Liver (tissue), 9 donors: Measurements from ENCODE around the gene ZNF296. TPM values are rescaled to one million over a fixed set of nuclear protein-coding genes. Genes with fewer than 3 reads are reported as not detected.

Experiments used
- DNase-seq: peaks from one replicate; pipeline ENCODE4 v3.0.0-alpha.2; 2017; ENCODE audit warnings: low spot score
- H3K27ac ChIP-seq, 2 donors: one replicate each; pipeline ENCODE4 v1.7.0; 2013; ENCODE audit warnings: inconsistent platforms in 2 of 2, low read length in 2 of 2, control low read depth in 1 of 2, low read depth in 1 of 2, mild to moderate bottlenecking in 1 of 2
- H3K27me3 ChIP-seq, 4 donors: one replicate each; pipeline versions ENCODE4 v1.6.1 to v1.7.0; 2013; ENCODE audit warnings: low read length in 3 of 4, inconsistent platforms in 1 of 4, mild to moderate bottlenecking in 1 of 4, moderate library complexity in 1 of 4; ENCODE audit not compliant: control insufficient read depth in 4 of 4, insufficient read depth in 4 of 4
- H3K36me3 ChIP-seq, 4 donors: one replicate each; pipeline versions ENCODE4 v1.6.1 to v1.7.0; 2013; ENCODE audit warnings: low read length in 3 of 4, mild to moderate bottlenecking in 3 of 4, low read depth in 1 of 4, moderate library complexity in 1 of 4; ENCODE audit not compliant: control insufficient read depth in 4 of 4, insufficient read depth in 3 of 4
- H3K4me1 ChIP-seq, 4 donors: one replicate each; pipeline versions ENCODE4 v1.6.1 to v1.7.0; 2013; ENCODE audit warnings: low read length in 3 of 4, mild to moderate bottlenecking in 3 of 4, moderate library complexity in 1 of 4; ENCODE audit not compliant: control insufficient read depth in 4 of 4, insufficient read depth in 4 of 4
- H3K4me3 ChIP-seq, 3 donors: one replicate each; pipeline versions ENCODE4 v1.6.1 to v1.7.0; 2013; ENCODE audit warnings: low read length in 3 of 3, control low read depth in 1 of 3, low read depth in 1 of 3, mild to moderate bottlenecking in 1 of 3
- H3K9ac ChIP-seq, 2 donors: one replicate each; pipeline ENCODE4 v1.7.0; 2013; ENCODE audit warnings: low read length in 2 of 2, mild to moderate bottlenecking in 2 of 2, moderate library complexity in 2 of 2, control low read depth in 1 of 2, low read depth in 1 of 2
- H3K9me3 ChIP-seq, 4 donors: one replicate each; pipeline versions ENCODE4 v1.6.1 to v1.7.0; 2013; ENCODE audit warnings: low read length in 3 of 4; ENCODE audit not compliant: control insufficient read depth in 4 of 4
- ATF3 ChIP-seq: IDR thresholded peaks from 2 replicates; pipeline ENCODE4 v1.6.1; 2016; ENCODE audit warnings: antibody characterized with exemption
- CTCF ChIP-seq: fragments of 150-350 bp; IDR thresholded peaks from 2 replicates; pipeline ENCODE4 v1.5.1; 2017; ENCODE audit warnings: improper control_type of control experiment, low read depth, low read length; ENCODE audit not compliant: missing input control
- EGR1 ChIP-seq, 2 donors: IDR thresholded peaks; 2 replicates each; pipeline ENCODE4 v1.6.1; 2016 to 2018; ENCODE audit warnings: antibody characterized with exemption in 2 of 2, low read depth in 2 of 2
- FOXA1 ChIP-seq: IDR thresholded peaks from 2 replicates; pipeline ENCODE4 v1.6.1; 2016; ENCODE audit warnings: antibody characterized with exemption
- FOXA2 ChIP-seq: IDR thresholded peaks from 2 replicates; pipeline ENCODE4 v1.6.1; 2016; ENCODE audit warnings: antibody characterized with exemption
- GABPA ChIP-seq, 2 donors: IDR thresholded peaks in 1 of 2; conservative IDR thresholded peaks in 1 of 2; 2 replicates each; pipeline ENCODE4 v1.6.1; 2016; ENCODE audit warnings: antibody characterized with exemption in 2 of 2, mild to moderate bottlenecking in 1 of 2, moderate library complexity in 1 of 2
- HNF4A ChIP-seq, 2 donors: conservative IDR thresholded peaks; 2 replicates each; pipeline ENCODE4 v1.6.1; 2016; ENCODE audit warnings: antibody characterized with exemption in 2 of 2, mild to moderate bottlenecking in 2 of 2
- HNF4G ChIP-seq: IDR thresholded peaks from 2 replicates; pipeline ENCODE4 v1.6.1; 2016; ENCODE audit warnings: antibody characterized with exemption
- JUND ChIP-seq, 2 donors: IDR thresholded peaks; 2 replicates each; pipeline ENCODE4 v1.6.1; 2016; ENCODE audit warnings: antibody characterized with exemption in 2 of 2
- MAX ChIP-seq: IDR thresholded peaks from 2 replicates; pipeline ENCODE4 v1.6.1; 2016; ENCODE audit warnings: antibody characterized with exemption
- NR2F2 ChIP-seq: IDR thresholded peaks from 2 replicates; pipeline ENCODE4 v1.6.1; 2016; ENCODE audit warnings: antibody characterized with exemption
- RAD21 ChIP-seq, 2 donors: IDR thresholded peaks; 2 replicates each; pipeline ENCODE4 v1.6.1; 2016; ENCODE audit warnings: antibody characterized with exemption in 2 of 2, mild to moderate bottlenecking in 2 of 2
- REST ChIP-seq: IDR thresholded peaks from 2 replicates; pipeline ENCODE4 v1.6.1; 2016; ENCODE audit warnings: antibody characterized with exemption, mild to moderate bottlenecking
- RXRA ChIP-seq, 2 donors: IDR thresholded peaks; 2 replicates each; pipeline ENCODE4 v1.6.1; 2017 to 2018; ENCODE audit warnings: antibody characterized with exemption in 2 of 2, mild to moderate bottlenecking in 1 of 2
- SP1 ChIP-seq: IDR thresholded peaks from 2 replicates; pipeline ENCODE4 v1.6.1; 2018; ENCODE audit warnings: antibody characterized with exemption, mild to moderate bottlenecking
- TAF1 ChIP-seq: conservative IDR thresholded peaks from 2 replicates; pipeline ENCODE4 v1.6.1; 2016; ENCODE audit warnings: antibody characterized with exemption, mild to moderate bottlenecking
- YY1 ChIP-seq: IDR thresholded peaks from 2 replicates; pipeline ENCODE4 v1.6.1; 2016; ENCODE audit warnings: antibody characterized with exemption, mild to moderate bottlenecking
- ZBTB33 ChIP-seq: IDR thresholded peaks from 2 replicates; pipeline ENCODE4 v1.6.1; 2016; ENCODE audit warnings: antibody characterized with exemption
- WGBS: extraction: QIAGEN DNeasy Blood & Tissue Kit; methylation state at CpG from one replicate; pipeline ENCODE4 v1.1.7; 2013; 5-methylcytosine and 5-hydroxymethylcytosine counted together
- polyA plus RNA-seq, 2 donors: library from polyadenylated mRNA; stranded (reverse) in 1 of 2; unstranded in 1 of 2; fragments of 200-250 nt in 1 of 2; fragments of >200 nt in 1 of 2; fragmentation: Nextera tagmentation in 1 of 2; extraction: Ambion mirVana in 1 of 2; gene quantifications; one replicate each; pipeline versions ENCODE4 v1.2.1 to v1.2.3, GENCODE V29; 2013 to 2015
- total RNA-seq, 2 donors: library from RNA; depleted of rRNA; stranded (reverse); fragments of >200 nt; gene quantifications; one replicate each; pipeline ENCODE4 v1.2.3, GENCODE V29; 2014
- donor health status: healthy.
- donor health status: healthy.
- donor health status: healthy.
- donor health status: healthy.
- donor health status: healthy.

ZNF296 gene
- total and polyA plus RNA-seq, 4 donors: 0.16 to 0.42 (median 0.17) TPM; not detected in 1

- H3K36me3 ChIP-seq: peaks cover 0 to 18% (median 2%) of the 10 kb centered on the region in 4 donors
- WGBS: 58% methylated on average over 7 of the region's 7 CpGs
- no peaks in the 10 kb centered on the region for H3K27me3 ChIP-seq
- H3K9ac ChIP-seq: peak overlapping the region in 1 of 2 donors; percentile 18
- H3K9me3 ChIP-seq: no peaks in the 10 kb centered on the region
- TF ChIP-seq CTCF: no peak
- no peak for TF ChIP-seq JUND (IDR thresholded peaks at IDR 0.05)
- no peak for TF ChIP-seq HNF4A (conservative IDR thresholded peaks at IDR 0.05)
- no peak for TF ChIP-seq NR2F2
- no peak for TF ChIP-seq MAX
- no peak for TF ChIP-seq FOXA2
- no peak for TF ChIP-seq TAF1
- no peak for TF ChIP-seq SP1
- TF ChIP-seq ATF3: no peak
- TF ChIP-seq FOXA1: no peak
- no peak for TF ChIP-seq HNF4G
- TF ChIP-seq RXRA (IDR thresholded peaks at IDR 0.05): no peak
- TF ChIP-seq YY1: no peak
- no peak for TF ChIP-seq REST
- TF ChIP-seq EGR1 (IDR thresholded peaks at IDR 0.05; ENCODE audit: low read depth in 2 of 2): no peak
- TF ChIP-seq RAD21 (IDR thresholded peaks at IDR 0.05): no peak
- no peak for TF ChIP-seq ZBTB33
- no peak for TF ChIP-seq GABPA (IDR thresholded peaks at IDR 0.05 in 1 of 2, conservative IDR thresholded peaks at IDR 0.05 in 1 of 2)
- no peak overlapping the region for H3K4me3 ChIP-seq
- peaks cover 16 to 71% (median 65%) of the 10 kb centered on the region in 4 donors for H3K4me1 ChIP-seq
- no peak for DNase-seq
- H3K27ac ChIP-seq: no peak overlapping the region
These were observed 29.0 kb downstream of the ZNF296 start for GRCh38 chr19:45047188-45047797.
